HEK293 (cell line): ENCODE data around the gene PARD6B.

Experiments
- GLI4 ChIP-seq: fragments of 450-650 bp; formaldehyde crosslinking; IDR thresholded peaks from 2 replicates; pipeline ENCODE4 v1.5.1; 2016; ENCODE audit warnings: missing biosample characterization, missing genetic modification characterization
- KLF16 ChIP-seq: fragments of 450-650 bp; formaldehyde crosslinking; IDR thresholded peaks from 2 replicates; pipeline ENCODE4 v1.5.1; 2017; ENCODE audit warnings: missing biosample characterization, missing genetic modification characterization
- KLF7 ChIP-seq: fragments of 450-650 bp; formaldehyde crosslinking; IDR thresholded peaks from 2 replicates; pipeline ENCODE4 v1.5.1; 2016; ENCODE audit warnings: missing biosample characterization, missing genetic modification characterization, borderline replicate concordance
- ZBTB17 ChIP-seq: fragments of 450-650 bp; formaldehyde crosslinking; IDR thresholded peaks from 2 replicates; pipeline ENCODE4 v1.5.1; 2016; ENCODE audit warnings: missing biosample characterization, missing genetic modification characterization
- ZFP3 ChIP-seq: fragments of 450-650 bp; formaldehyde crosslinking; IDR thresholded peaks from 2 replicates; pipeline ENCODE4 v1.5.1; 2016; ENCODE audit warnings: low read depth, missing biosample characterization, missing genetic modification characterization
- ZIC2 ChIP-seq: fragments of 450-650 bp; formaldehyde crosslinking; IDR thresholded peaks from 2 replicates; pipeline ENCODE4 v1.5.1; 2016; ENCODE audit warnings: missing biosample characterization, missing genetic modification characterization
- ZNF132 ChIP-seq: fragments of 450-650 bp; formaldehyde crosslinking; IDR thresholded peaks from 2 replicates; pipeline ENCODE4 v1.5.1; 2017; ENCODE audit warnings: missing biosample characterization, missing genetic modification characterization, borderline replicate concordance
- ZNF19 ChIP-seq: fragments of 450-650 bp; formaldehyde crosslinking; IDR thresholded peaks from 2 replicates; pipeline ENCODE4; 2016; ENCODE audit warnings: missing biosample characterization, missing genetic modification characterization, low read depth
- ZNF354C ChIP-seq: fragments of 450-650 bp; formaldehyde crosslinking; IDR thresholded peaks from 2 replicates; pipeline ENCODE4 v1.5.1; 2016; ENCODE audit warnings: missing biosample characterization, missing genetic modification characterization, low read depth, borderline replicate concordance
- ZNF623 ChIP-seq: fragments of 450-650 bp; formaldehyde crosslinking; IDR thresholded peaks from 2 replicates; pipeline ENCODE4 v1.5.1; 2016; ENCODE audit warnings: missing biosample characterization, missing genetic modification characterization
- ZNF658 ChIP-seq: fragments of 450-650 bp; formaldehyde crosslinking; IDR thresholded peaks from 2 replicates; pipeline ENCODE4; 2016; ENCODE audit warnings: missing biosample characterization, missing genetic modification characterization
- ZNF670 ChIP-seq: fragments of 450-650 bp; formaldehyde crosslinking; IDR thresholded peaks from 2 replicates; pipeline ENCODE4 v1.5.1; 2016; ENCODE audit warnings: missing biosample characterization, missing genetic modification characterization, low read depth
- ZNF830 ChIP-seq: fragments of 450-650 bp; IDR thresholded peaks from 2 replicates; pipeline ENCODE4 v1.5.0; 2018; ENCODE audit warnings: missing biosample characterization, missing genetic modification characterization, low read depth, mild to moderate bottlenecking, moderate library complexity
- TF ChIP-seq, protein P1 (sequence below): fragments of 450-650 bp; formaldehyde crosslinking; conservative IDR thresholded peaks from 2 replicates; pipeline ENCODE4 v1.5.1; 2016; ENCODE audit warnings: low read depth, missing biosample characterization, missing genetic modification characterization
- TF ChIP-seq, protein P2 (sequence below): fragments of 450-650 bp; formaldehyde crosslinking; IDR thresholded peaks from 2 replicates; pipeline ENCODE4 v1.5.1; 2016; ENCODE audit warnings: missing biosample characterization, missing genetic modification characterization
- TF ChIP-seq, protein P3 (sequence below): fragments of 450-650 bp; formaldehyde crosslinking; IDR thresholded peaks from 2 replicates; pipeline ENCODE4 v1.5.1; 2016; ENCODE audit warnings: missing biosample characterization, missing genetic modification characterization
- TF ChIP-seq, protein P4 (sequence below): fragments of 450-650 bp; formaldehyde crosslinking; IDR thresholded peaks from 2 replicates; pipeline ENCODE4 v1.5.1; 2016; ENCODE audit warnings: missing biosample characterization, missing genetic modification characterization

The PARD6B gene

DNA sequence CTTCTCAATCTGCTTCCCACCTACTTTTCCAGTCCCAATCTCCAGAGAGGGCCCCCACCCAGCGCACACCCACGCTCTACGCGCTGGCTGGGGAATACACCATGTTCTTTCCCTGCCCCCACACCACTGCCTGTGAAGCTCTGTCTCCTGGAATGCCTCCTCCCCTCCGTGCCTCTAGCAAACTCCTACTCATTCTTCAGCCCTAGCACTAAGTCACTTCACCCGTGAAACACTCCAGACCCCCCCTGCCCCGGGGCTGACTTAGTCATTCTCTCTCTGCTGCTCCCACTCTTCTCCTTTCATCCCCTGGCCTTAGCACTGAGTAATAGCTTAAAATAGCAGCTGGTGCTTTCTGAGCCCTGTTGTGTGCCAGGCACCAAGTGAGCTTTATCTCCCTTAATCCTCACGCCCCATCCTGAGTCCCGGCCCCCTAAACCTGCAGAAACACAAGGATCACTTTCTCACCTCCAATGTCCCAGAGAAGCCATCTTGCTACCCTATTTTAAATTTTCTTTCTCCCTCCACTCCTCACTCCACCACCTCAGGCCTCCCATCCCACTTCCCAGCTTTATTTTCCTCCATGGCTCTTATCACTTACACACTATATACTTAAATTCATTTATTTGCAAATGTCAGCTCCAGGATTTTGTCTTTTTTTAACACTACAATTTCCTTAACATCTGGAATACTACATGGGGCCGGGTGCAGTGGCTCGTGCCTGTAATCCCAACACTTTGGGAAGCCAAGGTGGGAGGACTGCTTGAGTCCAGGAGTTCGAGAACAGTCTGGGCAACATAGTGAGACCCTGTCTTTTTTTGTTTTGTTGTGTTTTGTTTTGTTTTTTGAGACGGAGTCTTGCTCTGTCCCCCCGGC lies 6.3 kb upstream of the PARD6B start (continued):
- TF ChIP-seq, protein P1, sequence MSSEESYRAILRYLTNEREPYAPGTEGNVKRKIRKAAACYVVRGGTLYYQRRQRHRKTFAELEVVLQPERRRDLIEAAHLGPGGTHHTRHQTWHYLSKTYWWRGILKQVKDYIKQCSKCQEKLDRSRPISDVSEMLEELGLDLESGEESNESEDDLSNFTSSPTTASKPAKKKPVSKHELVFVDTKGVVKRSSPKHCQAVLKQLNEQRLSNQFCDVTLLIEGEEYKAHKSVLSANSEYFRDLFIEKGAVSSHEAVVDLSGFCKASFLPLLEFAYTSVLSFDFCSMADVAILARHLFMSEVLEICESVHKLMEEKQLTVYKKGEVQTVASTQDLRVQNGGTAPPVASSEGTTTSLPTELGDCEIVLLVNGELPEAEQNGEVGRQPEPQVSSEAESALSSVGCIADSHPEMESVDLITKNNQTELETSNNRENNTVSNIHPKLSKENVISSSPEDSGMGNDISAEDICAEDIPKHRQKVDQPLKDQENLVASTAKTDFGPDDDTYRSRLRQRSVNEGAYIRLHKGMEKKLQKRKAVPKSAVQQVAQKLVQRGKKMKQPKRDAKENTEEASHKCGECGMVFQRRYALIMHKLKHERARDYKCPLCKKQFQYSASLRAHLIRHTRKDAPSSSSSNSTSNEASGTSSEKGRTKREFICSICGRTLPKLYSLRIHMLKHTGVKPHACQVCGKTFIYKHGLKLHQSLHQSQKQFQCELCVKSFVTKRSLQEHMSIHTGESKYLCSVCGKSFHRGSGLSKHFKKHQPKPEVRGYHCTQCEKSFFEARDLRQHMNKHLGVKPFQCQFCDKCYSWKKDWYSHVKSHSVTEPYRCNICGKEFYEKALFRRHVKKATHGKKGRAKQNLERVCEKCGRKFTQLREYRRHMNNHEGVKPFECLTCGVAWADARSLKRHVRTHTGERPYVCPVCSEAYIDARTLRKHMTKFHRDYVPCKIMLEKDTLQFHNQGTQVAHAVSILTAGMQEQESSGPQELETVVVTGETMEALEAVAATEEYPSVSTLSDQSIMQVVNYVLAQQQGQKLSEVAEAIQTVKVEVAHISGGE (tag by site-specific recombination): no peak
- TF ChIP-seq ZBTB17 (tag by site-specific recombination) (peak; percentile 79), KLF7 (no peak), ZNF132 (tag by site-specific recombination) (no peak), ZNF830 (tag by site-specific recombination) (no peak), ZNF623 (tag by site-specific recombination) (no peak), ZNF670 (no peak), ZIC2 (tag by site-specific recombination) (peak; percentile 89), ZFP3 (tag by site-specific recombination) (peak; percentile 92), ZNF354C (no peak), KLF16 (peak; percentile 80), ZNF19 (tag by site-specific recombination) (no peak), ZNF658 (tag by site-specific recombination) (no peak), GLI4 (tag by site-specific recombination) (no peak)
- TF ChIP-seq, protein P2, sequence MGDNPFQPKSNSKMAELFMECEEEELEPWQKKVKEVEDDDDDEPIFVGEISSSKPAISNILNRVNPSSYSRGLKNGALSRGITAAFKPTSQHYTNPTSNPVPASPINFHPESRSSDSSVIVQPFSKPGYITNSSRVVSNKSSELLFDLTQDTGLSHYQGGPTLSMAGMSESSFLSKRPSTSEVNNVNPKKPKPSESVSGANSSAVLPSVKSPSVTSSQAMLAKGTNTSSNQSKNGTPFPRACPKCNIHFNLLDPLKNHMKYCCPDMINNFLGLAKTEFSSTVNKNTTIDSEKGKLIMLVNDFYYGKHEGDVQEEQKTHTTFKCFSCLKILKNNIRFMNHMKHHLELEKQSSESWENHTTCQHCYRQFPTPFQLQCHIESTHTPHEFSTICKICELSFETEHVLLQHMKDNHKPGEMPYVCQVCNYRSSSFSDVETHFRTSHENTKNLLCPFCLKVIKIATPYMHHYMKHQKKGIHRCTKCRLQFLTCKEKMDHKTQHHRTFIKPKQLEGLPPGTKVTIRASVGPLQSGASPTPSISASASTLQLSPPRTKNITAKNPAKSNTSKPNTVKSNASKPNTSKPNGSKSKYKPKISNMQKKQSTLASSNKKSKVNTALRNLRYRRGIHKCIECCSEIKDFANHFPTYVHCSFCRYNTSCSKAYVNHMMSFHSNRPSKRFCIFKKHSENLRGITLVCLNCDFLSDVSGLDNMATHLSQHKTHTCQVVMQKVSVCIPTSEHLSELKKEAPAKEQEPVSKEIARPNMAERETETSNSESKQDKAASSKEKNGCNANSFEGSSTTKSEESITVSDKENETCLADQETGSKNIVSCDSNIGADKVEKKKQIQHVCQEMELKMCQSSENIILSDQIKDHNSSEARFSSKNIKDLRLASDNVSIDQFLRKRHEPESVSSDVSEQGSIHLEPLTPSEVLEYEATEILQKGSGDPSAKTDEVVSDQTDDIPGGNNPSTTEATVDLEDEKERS: 0 out of 2 replicates have a peak, but pooled peaks have one; percentile 17
- TF ChIP-seq, protein P3, sequence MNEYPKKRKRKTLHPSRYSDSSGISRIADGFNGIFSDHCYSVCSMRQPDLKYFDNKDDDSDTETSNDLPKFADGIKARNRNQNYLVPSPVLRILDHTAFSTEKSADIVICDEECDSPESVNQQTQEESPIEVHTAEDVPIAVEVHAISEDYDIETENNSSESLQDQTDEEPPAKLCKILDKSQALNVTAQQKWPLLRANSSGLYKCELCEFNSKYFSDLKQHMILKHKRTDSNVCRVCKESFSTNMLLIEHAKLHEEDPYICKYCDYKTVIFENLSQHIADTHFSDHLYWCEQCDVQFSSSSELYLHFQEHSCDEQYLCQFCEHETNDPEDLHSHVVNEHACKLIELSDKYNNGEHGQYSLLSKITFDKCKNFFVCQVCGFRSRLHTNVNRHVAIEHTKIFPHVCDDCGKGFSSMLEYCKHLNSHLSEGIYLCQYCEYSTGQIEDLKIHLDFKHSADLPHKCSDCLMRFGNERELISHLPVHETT (tag by site-specific recombination): no peak
- TF ChIP-seq, protein P4, sequence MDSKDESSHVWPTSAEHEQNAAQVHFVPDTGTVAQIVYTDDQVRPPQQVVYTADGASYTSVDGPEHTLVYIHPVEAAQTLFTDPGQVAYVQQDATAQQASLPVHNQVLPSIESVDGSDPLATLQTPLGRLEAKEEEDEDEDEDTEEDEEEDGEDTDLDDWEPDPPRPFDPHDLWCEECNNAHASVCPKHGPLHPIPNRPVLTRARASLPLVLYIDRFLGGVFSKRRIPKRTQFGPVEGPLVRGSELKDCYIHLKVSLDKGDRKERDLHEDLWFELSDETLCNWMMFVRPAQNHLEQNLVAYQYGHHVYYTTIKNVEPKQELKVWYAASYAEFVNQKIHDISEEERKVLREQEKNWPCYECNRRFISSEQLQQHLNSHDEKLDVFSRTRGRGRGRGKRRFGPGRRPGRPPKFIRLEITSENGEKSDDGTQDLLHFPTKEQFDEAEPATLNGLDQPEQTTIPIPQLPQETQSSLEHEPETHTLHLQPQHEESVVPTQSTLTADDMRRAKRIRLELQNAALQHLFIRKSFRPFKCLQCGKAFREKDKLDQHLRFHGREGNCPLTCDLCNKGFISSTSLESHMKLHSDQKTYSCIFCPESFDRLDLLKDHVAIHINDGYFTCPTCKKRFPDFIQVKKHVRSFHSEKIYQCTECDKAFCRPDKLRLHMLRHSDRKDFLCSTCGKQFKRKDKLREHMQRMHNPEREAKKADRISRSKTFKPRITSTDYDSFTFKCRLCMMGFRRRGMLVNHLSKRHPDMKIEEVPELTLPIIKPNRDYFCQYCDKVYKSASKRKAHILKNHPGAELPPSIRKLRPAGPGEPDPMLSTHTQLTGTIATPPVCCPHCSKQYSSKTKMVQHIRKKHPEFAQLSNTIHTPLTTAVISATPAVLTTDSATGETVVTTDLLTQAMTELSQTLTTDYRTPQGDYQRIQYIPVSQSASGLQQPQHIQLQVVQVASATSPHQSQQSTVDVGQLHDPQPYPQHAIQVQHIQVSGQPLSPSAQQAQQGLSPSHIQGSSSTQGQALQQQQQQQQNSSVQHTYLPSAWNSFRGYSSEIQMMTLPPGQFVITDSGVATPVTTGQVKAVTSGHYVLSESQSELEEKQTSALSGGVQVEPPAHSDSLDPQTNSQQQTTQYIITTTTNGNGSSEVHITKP (tag by site-specific recombination): peak; percentile 81
- TF ChIP-seq, all 188 proteins: peak for 38
